HL-60 (cell line): ENCODE data around the gene BEND6.

Experiments used
- DNase-seq, 2 experiments: peaks; one replicate each; pipeline ENCODE4 v3.0.0-alpha.2; 2010 to 2020; ENCODE audit warnings: low read depth in 1 of 2, low spot score in 1 of 2
- H3K27ac ChIP-seq: fragments of 250-450 bp; sonication (Bioruptor Pico); replicated peaks from 2 replicates; pipeline ENCODE4 v1.5.1; 2020; ENCODE audit warnings: mild to moderate bottlenecking, moderate library complexity
- H3K27me3 ChIP-seq: fragments of 250-450 bp; sonication (Bioruptor Pico); 2 replicates; pipeline ENCODE4 v1.5.1; 2021; ENCODE audit warnings: mild to moderate bottlenecking, moderate library complexity; ENCODE audit not compliant: insufficient read depth, poor library complexity, severe bottlenecking
- H3K4me3 ChIP-seq: replicated peaks from 2 replicates; pipeline ENCODE4 v1.5.1; 2011; ENCODE audit warnings: mild to moderate bottlenecking, control low read depth, low read length; ENCODE audit not compliant: insufficient read depth
- CTCF ChIP-seq: IDR thresholded peaks from one replicate; pipeline ENCODE4 v1.5.1; 2011; ENCODE audit warnings: low read length, control low read depth, inconsistent platforms; ENCODE audit not compliant: insufficient read depth
- GABPA ChIP-seq: IDR thresholded peaks from 2 replicates; pipeline ENCODE4 v1.6.1; 2012; ENCODE audit warnings: low read depth
- POLR2AphosphoS5 ChIP-seq: IDR thresholded peaks from 2 replicates; pipeline ENCODE4 v1.6.1; 2012; ENCODE audit warnings: low read depth
- REST ChIP-seq: IDR thresholded peaks from 2 replicates; pipeline ENCODE4 v1.6.1; 2012; ENCODE audit warnings: low read depth; ENCODE audit not compliant: insufficient replicate concordance
- SPI1 ChIP-seq: IDR thresholded peaks from 2 replicates; pipeline ENCODE4 v1.6.1; 2012; ENCODE audit warnings: low read depth, mild to moderate bottlenecking, borderline replicate concordance

The BEND6 gene

GRCh38 chr6:56986611-56987010, 31.7 kb downstream of the BEND6 start:
- no peak for TF ChIP-seq REST
- TF ChIP-seq CTCF: no peak
- no peak for TF ChIP-seq SPI1
- TF ChIP-seq POLR2AphosphoS5: no peak
- no peak for TF ChIP-seq GABPA
- Histone ChIP-seq H3K4me3 (no peak overlapping the region), H3K27ac (no peak overlapping the region), H3K27me3 (no peaks in the 10 kb centered on the region)
- DNase-seq: no peak

GRCh38 chr6:56988145-56988544, 33.2 kb downstream of the BEND6 start:
- peak in 1 of 2 experiments; percentile 28 for DNase-seq
- H3K27me3 ChIP-seq: no peaks in the 10 kb centered on the region
- H3K27ac ChIP-seq: no peak overlapping the region
- no peak overlapping the region for H3K4me3 ChIP-seq
- TF ChIP-seq REST: no peak
- TF ChIP-seq POLR2AphosphoS5: no peak
- no peak for TF ChIP-seq GABPA
- no peak for TF ChIP-seq SPI1
- TF ChIP-seq CTCF: no peak

- H3K27me3 ChIP-seq: no peaks in the 10 kb centered on the region
- no peak overlapping the region for H3K27ac ChIP-seq
- DNase-seq: peak in 1 of 2 experiments; percentile 29
- no peak overlapping the region for H3K4me3 ChIP-seq
- TF ChIP-seq POLR2AphosphoS5 (no peak), SPI1 (peak; percentile 51; the same call in 1 of the 2 replicates), REST (no peak)
Measured at GRCh38 chr6:56992036-56992435, 37.1 kb downstream of the BEND6 start.

GRCh38 chr6:56992703-56993102, 37.8 kb downstream of the BEND6 start:
- Histone ChIP-seq H3K27me3 (no peaks in the 10 kb centered on the region), H3K4me3 (no peak overlapping the region), H3K27ac (no peak overlapping the region)
- TF ChIP-seq SPI1 (no peak), POLR2AphosphoS5 (no peak), REST (no peak)
- DNase-seq: no peak
